Gastrocnemius medialis (tissue), 4 donors: Measurements from ENCODE around the gene KRT20. TPM values are rescaled to one million over a fixed set of nuclear protein-coding genes. Genes with fewer than 3 reads are reported as not detected.

ENCODE experiments used
- ATAC-seq, 2 donors: fragments of 150-250 bp; one replicate each; pipeline ENCODE4 v1.9.1; 2016
- DNase-seq, 2 donors: peaks; one replicate each; pipeline ENCODE4 v3.0.0-alpha.2; 2019
- H3K27ac ChIP-seq, 4 donors: fragments of 200-600 bp; sonication (generic); 1 replicate in 1 of 4; 2 replicates in 3 of 4; pipeline ENCODE4 v1.5.1; 2016 to 2018; ENCODE audit warnings: mild to moderate bottlenecking in 2 of 4, moderate library complexity in 1 of 4
- H3K27me3 ChIP-seq, 3 donors: fragments of 200-600 bp; sonication (generic) in 2 of 3; 1 replicate in 1 of 3; 2 replicates in 2 of 3; pipeline versions ENCODE4 v1.5.1 to v1.6.0; 2016 to 2019; ENCODE audit warnings: mild to moderate bottlenecking in 1 of 3, moderate library complexity in 1 of 3
- H3K36me3 ChIP-seq, 2 donors: fragments of 200-600 bp; sonication (generic) in 1 of 2; one replicate each; pipeline ENCODE4 v1.5.1; 2017 to 2018
- H3K4me1 ChIP-seq, 2 donors: fragments of 200-600 bp; sonication (generic) in 1 of 2; one replicate each; pipeline ENCODE4 v1.5.1; 2016 to 2017; ENCODE audit warnings: mild to moderate bottlenecking in 2 of 2
- H3K4me3 ChIP-seq, 4 donors: fragments of 200-600 bp; sonication (generic) in 3 of 4; 1 replicate in 1 of 4; 2 replicates in 3 of 4; pipeline ENCODE4 v1.5.1; 2016 to 2019; ENCODE audit warnings: mild to moderate bottlenecking in 2 of 4
- H3K9me3 ChIP-seq, 3 donors: fragments of 200-600 bp; sonication (generic) in 2 of 3; 1 replicate in 1 of 3; 2 replicates in 2 of 3; pipeline ENCODE4 v1.5.1; 2016 to 2019
- CTCF ChIP-seq, 5 experiments: fragments of 450-650 bp in 3 of 5; fragments of 200-600 bp in 2 of 5; sonication (generic) in 2 of 5; IDR thresholded peaks in 4 of 5; conservative IDR thresholded peaks in 1 of 5; 1 replicate in 4 of 5; 2 replicates in 1 of 5; pipeline ENCODE4 v1.5.1; 2016 to 2019; ENCODE audit warnings: antibody characterized with exemption in 5 of 5, mild to moderate bottlenecking in 3 of 5, moderate library complexity in 3 of 5
- POLR2A ChIP-seq, 2 donors: fragments of 450-650 bp; IDR thresholded peaks; one replicate each; pipeline ENCODE4 v1.6.1; 2017; ENCODE audit warnings: antibody characterized with exemption in 2 of 2, mild to moderate bottlenecking in 2 of 2, moderate library complexity in 2 of 2
- in situ Hi-C, 4 donors: fragments of 200-750 bp; cut with MboI; loops; one replicate each; pipeline versions ENCODE4 v1.15.0 to v1.8.0; 2017; ENCODE audit warnings: low sequenced_read_pairs in 4 of 4
- intact Hi-C: fragments of 100-400 bp; cut with DNase I; formaldehyde crosslinking; loops from one replicate; pipeline ENCODE4 v1.15.1; 2023; ENCODE audit warnings: low total_unique reads
- total RNA-seq, 4 donors: library from RNA; depleted of rRNA; stranded (reverse); fragments of >200 nt; gene quantifications; one replicate each; pipeline versions ENCODE4 v1.1.0 to v1.2.3, GENCODE V29; 2016

KRT20 gene
- total RNA-seq, 4 donors from 2014 or later: 2.7 TPM; not detected in 3

DNA sequence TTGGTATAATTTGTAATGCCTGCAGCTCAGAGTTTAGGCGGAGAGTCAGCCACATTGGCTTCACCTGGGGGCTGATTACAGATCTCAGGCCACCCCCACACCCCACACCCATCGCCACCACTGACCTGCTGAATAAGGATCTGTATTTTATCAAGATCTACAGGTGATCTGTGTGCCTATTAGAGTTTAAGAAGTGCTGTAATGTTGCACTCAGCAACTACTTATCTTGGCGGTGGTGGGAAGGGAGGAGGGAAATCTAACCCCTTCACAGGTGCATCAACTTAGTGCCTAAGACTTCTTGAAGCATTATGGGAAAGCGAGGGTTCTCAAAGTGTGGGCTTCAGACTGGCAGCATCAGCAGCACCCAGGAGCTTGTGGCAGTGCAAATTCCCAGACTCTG lies 17.5 kb upstream of the KRT20 start:
- no peak for ATAC-seq
- no peak overlapping the region for H3K27ac ChIP-seq
- H3K4me1 ChIP-seq: no peaks in the 10 kb centered on the region
- no peaks in the 10 kb centered on the region for H3K9me3 ChIP-seq
- H3K4me3 ChIP-seq: no peak overlapping the region
- intact Hi-C loops: no loop called here
- no peak for DNase-seq
- in situ Hi-C loops: loop anchor here (10.0 to 25.0 kb wide), 5 partner anchors 410 to 762 kb away; partner anchors contain the start of genes KRT35 (in 1 of the 4), KRT36 (in 1 of the 4), KRTAP16-1 (in 1 of the 4) and KRTAP17-1 (in 1 of the 4)
- no peak for TF ChIP-seq CTCF (IDR thresholded peaks at IDR 0.05 in 4 of 5, conservative IDR thresholded peaks at IDR 0.05 in 1 of 5)
- TF ChIP-seq POLR2A (IDR thresholded peaks at IDR 0.05): no peak
- peaks cover 0 to 9% (median 0%) of the 10 kb centered on the region in 3 donors for H3K27me3 ChIP-seq
- H3K36me3 ChIP-seq: no peaks in the 10 kb centered on the region

GRCh38 chr17:40901981-40902474 lies 17.0 kb upstream of the KRT20 start:
- TF ChIP-seq CTCF (IDR thresholded peaks at IDR 0.05 in 4 of 5, conservative IDR thresholded peaks at IDR 0.05 in 1 of 5) (no peak), POLR2A (IDR thresholded peaks at IDR 0.05) (no peak)
- Histone ChIP-seq H3K9me3 (no peaks in the 10 kb centered on the region), H3K4me3 (no peak overlapping the region), H3K36me3 (no peaks in the 10 kb centered on the region), H3K27me3 (peaks cover 0 to 9% (median 0%) of the 10 kb centered on the region in 3 donors), H3K4me1 (no peaks in the 10 kb centered on the region), H3K27ac (no peak overlapping the region)
- no peak for DNase-seq
- ATAC-seq: no peak
- intact Hi-C loops: no loop called here
- in situ Hi-C loops: loop anchor here (10.0 to 25.0 kb wide), 5 partner anchors 410 to 763 kb away; partner anchors contain the start of genes KRT35 (in 1 of the 4), KRT36 (in 1 of the 4), KRTAP16-1 (in 1 of the 4) and KRTAP17-1 (in 1 of the 4)

DNA sequence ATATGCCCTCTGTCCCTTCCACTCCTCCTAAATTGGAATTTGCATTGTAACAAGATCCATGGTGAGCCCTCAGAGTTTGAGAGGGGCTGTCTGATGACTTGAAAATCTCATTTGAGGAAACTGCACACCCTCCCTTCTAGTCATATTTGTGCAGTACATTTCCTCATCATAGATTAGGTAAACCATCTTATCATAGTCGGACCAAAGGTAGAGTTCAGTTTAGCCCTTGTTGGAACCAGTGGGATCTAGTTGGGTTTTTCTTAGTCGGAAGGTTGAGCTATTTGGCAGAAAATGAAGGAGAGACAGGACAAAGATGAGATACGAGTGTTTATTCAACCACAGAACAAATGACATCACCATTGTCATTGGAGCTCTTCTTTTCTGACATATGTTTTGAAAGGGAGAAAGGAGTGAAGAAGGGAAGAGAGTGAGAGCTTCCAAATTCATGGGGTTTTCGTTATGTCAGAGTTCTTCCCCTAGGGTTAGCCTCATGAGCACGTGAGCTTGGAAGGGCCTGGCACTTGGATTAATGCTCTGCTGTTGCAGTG lies 15.8 kb upstream of the KRT20 start:
- Histone ChIP-seq H3K4me1 (no peaks in the 10 kb centered on the region), H3K4me3 (no peak overlapping the region), H3K27me3 (no peaks in the 10 kb centered on the region), H3K36me3 (no peaks in the 10 kb centered on the region), H3K9me3 (no peaks in the 10 kb centered on the region), H3K27ac (no peak overlapping the region)
- DNase-seq (no peak), ATAC-seq (no peak)
- in situ Hi-C loops: loop anchor here (10.0 to 25.0 kb wide), 5 partner anchors 411 to 764 kb away; partner anchors contain the start of genes KRT35 (in 1 of the 4), KRT36 (in 1 of the 4), KRTAP16-1 (in 1 of the 4) and KRTAP17-1 (in 1 of the 4)
- intact Hi-C loops: no loop called here
- no peak for TF ChIP-seq POLR2A (IDR thresholded peaks at IDR 0.05)
- no peak for TF ChIP-seq CTCF (IDR thresholded peaks at IDR 0.05 in 4 of 5, conservative IDR thresholded peaks at IDR 0.05 in 1 of 5)

DNA sequence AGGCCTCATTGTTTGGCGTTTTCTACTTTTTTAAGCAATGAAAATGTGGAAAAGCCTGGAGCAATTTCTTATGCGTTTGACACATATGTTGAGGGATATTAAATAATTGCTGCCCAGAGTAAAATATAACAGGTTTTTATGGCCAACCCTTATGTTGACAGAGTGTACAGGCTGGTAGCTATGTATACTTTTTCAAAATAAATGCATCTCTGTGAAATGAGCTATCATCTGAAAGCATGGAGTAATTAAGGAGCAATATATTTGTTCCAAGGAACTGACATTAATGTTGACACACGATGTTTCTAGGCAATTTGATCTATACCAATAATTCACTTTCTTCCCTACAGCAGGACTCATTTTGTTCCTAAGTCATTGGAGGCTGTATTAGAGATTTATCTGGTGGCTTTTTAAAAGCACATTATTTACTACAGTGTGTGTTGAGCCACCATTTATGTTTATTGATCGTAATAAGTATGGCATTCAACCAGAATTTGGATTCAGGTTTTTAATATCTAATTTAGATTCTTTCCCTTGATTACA lies 11.9 kb upstream of the KRT20 start:
- no peaks in the 10 kb centered on the region for H3K9me3 ChIP-seq
- TF ChIP-seq CTCF (IDR thresholded peaks at IDR 0.05 in 4 of 5, conservative IDR thresholded peaks at IDR 0.05 in 1 of 5) (no peak), POLR2A (IDR thresholded peaks at IDR 0.05) (no peak)
- DNase-seq (no peak), ATAC-seq (no peak)
- H3K27ac ChIP-seq: no peak overlapping the region
- no peak overlapping the region for H3K4me3 ChIP-seq
- intact Hi-C loops: no loop called here
- peaks cover 0 to 7% (median 6%) of the 10 kb centered on the region in 3 donors for H3K27me3 ChIP-seq
- no peaks in the 10 kb centered on the region for H3K4me1 ChIP-seq
- H3K36me3 ChIP-seq: no peaks in the 10 kb centered on the region
- in situ Hi-C loops: loop anchor here in 1 of 4 donors (25.0 kb wide), 1 partner anchor 665 kb away; the partner anchor contains the start of gene KRT9
